Measurements from ENCODE around the gene F7.
"Not testable (repeated sequence)": the region's sequence is repeated elsewhere in the genome, so short reads cannot be mapped to it uniquely, and the experiment has no call there.

The F7 gene

DNA sequence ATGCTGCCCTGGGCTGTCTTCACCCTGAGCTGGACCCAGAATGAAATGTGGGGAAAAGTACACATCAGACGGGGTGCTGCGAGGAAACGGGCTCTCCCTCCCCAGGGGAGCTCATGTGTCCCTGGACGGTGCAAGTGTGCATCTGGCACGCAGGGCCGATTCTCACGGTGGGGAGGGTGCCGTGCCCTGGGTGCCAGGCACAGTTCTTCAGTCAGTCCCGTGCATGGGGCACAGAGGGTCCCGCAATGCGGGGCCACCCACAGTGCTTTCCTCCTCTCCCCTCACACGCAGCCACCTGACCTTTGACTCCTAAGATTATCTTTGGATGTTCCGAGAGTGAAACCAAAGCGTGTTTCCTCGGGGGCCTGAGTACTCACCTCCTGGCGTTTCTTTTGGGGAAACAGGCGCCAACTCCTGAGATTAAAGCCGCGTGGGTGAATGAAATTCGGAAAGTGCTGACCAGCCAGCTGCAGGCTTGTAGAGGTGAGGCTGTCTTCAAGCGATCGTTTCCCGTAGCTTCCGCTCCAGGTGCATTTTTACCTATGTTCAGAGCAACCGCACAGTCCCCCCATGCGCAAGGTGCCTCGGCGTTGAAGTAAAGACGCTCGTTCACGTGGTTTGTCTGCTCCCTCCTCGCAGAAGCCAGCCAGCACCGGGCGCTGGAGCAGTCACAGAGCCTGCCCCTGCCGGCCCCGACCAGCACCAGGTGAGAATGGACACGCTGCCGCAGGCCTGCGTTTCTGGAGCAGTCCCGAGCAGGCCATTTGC lies 17.5 kb upstream of the F7 start:
- DNase-seq, result no peak

DNA sequence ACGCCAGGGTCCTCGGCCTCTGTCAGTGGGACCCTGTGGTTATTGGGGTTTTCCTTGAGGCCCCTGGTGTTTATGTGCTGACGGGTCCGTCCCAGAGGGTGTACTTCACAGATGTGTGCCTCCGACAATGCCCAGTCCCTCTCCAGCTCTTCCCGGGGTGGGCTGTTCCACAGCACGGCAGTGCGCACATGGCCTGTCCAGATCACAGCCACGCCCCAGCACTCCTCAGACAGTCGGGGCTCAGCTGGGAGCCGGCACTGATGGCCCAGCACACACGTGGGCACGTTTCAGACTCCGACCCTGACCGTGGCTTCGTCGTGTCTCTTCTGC lies 16.9 kb upstream of the F7 start:
- no peak for DNase-seq

DNA sequence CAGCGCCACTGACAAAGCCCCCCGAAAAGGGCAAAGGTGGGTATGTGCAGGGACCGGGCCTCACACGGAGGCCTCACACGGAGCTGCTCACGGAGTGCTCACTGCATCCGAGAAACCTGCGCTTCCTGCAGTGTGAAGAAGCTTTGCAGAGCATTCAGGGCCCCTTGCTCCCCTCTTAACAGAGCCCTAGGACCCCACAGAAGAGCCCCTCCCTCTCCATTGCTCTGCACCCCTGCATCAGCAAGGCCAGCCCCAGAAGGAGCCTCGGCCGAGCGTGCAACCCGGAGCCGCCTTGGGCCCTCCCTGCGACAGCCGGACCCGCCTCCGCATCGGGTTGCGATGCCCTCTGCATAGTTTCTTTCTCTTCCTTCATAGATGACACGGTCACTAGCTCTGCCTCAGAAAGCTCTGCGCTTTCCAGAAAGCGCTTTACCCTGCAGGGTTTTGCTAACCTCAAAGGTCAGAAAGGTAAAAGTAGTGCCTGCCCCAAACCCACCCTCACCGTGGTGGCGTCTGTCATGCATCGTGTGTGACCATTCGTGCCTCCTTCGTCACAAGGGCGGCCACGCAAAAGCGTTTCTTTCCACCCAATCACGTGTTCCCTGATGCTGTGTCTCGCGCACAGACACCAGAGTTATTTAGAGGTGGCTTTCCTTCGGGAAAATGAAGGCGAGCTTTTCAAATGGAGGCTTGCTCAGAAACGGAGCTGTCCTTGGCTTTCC lies 15.7 kb upstream of the F7 start:
- no peak for DNase-seq

DNA sequence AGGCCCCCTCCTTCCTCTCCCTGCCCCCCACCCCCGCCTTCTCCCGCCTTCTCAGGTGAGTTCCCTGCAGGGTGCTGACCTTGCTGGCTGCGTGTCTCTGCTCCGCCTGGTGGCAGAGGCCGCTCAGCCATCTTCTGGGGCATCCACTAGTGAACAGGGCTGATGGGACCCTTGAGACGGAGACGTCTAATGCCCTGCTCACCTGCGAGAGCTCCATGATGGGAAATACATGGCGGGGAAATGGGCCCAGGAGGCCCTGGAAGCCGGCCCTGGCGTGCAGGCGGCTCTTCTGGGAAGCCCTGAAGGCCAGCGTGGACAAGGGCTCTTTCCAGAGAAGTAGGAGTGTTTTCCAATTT lies 15.2 kb upstream of the F7 start:
- no peak for DNase-seq

DNA sequence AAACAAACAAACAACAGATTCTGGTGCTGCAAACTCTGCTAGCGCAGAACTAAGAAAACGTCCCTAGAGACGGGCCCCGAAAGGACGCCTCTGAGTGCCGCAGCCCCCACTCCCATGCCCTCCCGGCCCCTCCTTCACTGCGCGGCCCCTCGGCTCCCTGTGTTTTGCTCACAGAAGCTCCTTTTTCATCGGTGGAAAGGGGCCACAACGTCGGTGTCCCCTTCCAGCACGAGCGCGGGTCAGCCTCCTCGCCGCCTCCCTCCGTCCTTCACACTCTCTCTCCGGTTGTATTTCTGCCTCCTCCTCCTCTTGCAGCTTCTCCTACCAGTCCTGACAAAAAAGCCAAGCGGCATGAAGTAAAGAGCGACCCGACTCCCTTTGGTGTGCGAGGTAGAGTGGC lies 14.8 kb upstream of the F7 start:
- DNase-seq, result no peak

DNA sequence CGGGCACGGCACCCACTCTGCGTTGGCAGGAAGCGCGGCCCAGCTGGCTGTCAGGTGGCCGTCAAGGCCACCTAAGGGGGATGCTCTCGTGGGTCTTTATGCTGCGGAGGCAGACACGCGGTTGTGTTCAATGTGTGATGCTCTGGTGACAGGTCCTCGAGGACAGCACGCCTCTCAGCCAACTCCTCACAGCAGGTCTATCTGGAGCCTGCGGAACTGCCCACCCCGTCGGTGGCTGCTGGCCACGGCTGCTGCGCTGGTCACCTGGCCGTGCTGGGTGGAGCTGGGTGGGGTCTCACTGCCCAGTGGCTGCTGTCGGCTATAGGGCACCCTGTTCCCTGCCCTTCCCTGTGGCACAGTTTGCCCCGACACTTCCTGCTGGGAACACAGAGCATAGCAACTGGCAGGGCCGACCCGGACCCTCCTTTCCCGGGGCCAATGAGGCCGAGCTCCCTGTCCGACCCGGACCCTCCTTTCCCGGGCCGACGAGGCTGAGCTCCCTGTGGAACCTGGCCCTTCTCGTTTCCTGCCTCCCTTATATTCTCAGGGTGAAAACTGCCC lies 14.3 kb upstream of the F7 start:
- DNase-seq, result no peak

DNA sequence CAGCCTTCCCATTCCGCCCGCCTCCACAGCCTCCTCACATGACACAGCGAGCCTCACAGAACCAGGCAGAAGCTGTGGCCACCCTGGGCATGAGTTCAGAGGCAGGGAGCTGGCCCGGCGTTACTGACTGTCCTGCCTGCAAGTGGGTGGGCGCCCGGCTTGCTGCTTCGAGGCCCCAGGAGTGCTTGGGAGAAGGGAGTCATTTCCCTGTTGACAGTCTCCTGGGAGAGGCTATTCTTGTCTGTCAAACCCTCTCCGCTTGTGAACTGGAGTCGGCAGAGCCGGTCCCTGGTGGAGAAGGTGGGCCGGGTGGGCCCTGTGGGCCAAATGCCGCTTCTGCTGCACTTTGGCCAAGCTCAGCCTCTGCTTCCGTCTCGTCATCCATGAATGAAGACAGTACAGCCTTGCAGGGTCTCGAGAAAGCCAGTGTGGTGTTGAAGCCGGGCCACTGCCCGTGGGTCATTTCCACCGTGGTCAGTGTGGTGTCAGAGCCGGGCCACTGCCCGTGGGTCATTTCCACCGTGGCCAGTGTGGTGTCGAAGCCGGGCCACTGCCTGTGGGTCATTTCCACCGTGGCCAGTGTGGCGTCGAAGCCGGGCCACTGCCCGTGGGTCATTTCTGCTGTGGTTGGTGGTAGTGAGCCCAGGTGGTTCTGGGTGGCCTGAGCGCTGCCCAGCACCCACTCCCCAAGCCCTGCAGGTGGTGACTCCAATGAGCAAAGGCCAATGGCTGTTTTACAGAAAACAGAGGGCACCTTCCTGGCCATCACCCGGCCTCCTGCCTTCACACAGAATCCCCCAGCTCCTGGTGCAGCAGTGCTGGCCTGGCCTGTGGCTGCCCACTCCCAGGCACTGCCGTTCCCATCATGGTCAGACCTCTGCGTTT lies 13.5 kb upstream of the F7 start:
- DNase-seq, result no peak

DNA sequence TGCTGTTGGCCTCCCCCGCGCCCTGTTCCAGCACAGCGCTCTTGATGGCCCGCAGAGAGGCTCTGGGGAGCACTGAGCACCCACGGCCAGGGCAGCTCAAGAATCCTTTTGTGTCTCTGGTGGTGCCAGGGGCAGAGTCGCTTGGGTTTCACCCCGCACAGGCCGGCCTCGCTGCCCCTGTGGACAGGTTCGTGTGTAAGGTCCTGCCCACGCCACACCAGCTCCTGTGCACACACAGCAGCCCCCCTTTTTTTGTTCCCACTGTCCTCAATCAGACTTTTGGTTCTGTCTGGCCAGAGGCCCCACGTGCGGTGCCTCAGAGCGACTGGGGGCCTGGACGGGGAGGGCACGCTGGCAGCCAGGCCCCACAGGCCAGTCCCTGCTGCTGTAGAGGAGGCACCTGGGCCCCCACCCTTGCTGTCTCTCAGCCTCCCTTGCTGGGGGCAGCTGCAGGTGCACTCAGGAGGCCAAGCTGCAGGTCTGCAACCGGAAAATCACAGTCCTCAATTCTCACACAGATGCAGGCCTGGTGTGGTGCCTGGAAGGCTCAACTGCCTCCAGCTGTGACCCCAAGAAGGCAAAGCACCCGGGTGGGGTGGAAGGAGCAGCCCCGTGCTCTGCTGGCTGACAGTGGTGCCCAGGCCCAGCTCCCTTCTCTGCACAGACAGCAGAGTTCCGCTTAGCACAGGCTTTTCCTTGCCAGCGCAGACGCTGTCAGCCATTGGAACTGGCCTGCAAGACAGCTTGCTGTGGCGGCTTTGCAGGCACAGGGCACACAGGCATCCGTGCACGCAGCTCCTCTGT lies 12.6 kb upstream of the F7 start:
- DNase-seq, result no peak

DNA sequence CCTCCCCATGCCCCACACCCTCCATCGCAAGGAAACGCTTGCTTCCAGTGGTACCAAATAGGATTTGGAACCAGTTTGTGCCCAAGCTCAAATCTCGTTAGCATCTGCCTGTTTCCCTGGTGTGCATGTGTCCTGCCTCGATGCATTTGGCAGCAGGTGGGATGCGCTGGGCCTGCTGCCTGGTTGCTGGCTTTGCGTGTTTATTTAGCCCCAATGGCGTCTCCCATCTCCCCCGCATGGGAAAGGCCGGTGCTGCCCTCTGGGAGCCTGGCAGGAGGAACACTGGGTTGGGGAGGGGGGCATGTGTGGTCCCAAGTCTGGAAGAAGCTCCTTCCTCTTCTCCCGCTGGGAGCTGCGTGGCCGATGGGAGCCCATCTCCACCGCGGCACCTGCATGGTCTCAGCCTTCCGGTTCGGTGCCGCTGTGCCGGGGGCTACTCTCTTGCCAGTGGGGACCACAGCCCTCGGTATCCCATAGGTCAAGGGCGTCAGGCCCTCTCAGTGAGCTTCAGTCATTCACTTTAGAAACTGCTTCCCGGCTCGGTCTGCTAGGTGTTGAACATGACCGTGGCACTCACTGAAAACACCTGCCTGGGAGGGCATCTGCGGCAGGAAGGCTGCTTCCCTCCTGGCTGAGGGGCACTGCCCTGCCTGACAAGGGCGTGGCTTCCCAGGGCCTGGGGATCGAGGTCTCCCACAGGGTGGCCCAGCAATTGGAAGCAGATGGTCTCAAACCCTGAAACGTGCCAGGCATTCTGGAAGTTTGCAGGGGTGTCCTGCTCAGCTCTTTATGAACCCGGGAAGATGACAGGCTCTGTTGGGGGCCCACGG lies 11.8 kb upstream of the F7 start:
- DNase-seq, result no peak

DNA sequence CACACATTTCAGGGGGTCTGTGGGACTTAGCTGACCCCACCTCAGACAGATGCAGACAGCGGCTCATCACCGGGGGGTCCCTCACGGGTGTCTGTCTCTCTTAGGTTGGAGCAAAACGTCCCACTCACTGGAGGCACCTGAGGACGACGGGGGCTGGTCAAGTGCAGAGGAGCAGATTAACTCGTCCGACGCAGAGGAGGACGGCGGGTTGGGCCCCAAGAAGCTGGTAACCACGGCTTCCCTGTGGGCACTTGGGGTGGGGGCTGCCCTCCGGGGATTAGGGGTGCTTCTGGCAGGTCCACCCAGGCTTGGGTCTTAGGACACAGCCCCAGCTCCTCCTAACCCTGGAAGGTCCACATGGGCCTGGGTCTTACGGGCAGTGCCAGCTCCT lies 11.2 kb upstream of the F7 start:
- DNase-seq, result no peak

DNA sequence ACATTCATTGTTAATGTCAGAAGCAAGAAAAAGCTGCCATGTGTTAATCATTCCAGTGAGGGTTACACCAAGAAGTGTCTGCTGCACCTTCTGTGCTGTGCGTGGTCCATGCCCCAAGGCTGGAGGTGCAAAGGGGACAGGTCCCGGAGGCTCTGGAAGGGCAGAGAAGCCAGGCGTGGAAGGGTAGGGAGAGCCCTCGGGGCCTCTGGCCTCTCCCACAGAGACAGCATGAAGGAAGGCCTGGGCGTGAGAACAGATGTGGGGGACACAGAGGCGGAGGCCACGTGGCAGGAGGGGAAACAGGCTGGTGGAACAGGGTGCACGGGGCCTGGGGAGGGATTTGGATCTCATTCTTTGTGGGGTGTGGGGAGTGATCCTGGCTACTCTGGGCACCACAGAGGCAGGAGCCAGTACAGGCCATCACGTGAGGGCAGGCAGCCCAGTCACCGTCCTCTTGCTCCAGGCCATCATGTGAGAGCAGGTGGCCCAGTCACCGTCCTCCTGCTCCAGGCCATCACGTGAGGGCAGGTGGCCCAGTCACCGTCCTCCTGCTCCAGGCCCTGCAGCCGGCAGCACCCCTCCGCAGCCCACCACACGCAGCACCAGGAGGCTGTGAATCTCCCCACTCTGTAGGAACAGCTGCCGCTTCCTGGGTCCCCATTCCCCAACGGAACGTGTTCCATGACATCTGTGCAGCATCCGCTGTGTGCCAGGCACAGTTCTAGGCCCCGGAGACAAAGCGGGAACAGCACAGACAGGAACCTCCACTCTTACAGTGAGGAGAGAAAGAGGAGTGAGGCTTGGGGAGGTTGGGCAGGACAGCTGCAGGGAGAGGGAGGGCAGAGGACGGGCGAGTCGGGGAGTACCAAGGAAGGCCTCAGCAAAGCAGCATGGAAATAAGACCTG lies 10.2 kb upstream of the F7 start:
- DNase-seq, result no peak

DNA sequence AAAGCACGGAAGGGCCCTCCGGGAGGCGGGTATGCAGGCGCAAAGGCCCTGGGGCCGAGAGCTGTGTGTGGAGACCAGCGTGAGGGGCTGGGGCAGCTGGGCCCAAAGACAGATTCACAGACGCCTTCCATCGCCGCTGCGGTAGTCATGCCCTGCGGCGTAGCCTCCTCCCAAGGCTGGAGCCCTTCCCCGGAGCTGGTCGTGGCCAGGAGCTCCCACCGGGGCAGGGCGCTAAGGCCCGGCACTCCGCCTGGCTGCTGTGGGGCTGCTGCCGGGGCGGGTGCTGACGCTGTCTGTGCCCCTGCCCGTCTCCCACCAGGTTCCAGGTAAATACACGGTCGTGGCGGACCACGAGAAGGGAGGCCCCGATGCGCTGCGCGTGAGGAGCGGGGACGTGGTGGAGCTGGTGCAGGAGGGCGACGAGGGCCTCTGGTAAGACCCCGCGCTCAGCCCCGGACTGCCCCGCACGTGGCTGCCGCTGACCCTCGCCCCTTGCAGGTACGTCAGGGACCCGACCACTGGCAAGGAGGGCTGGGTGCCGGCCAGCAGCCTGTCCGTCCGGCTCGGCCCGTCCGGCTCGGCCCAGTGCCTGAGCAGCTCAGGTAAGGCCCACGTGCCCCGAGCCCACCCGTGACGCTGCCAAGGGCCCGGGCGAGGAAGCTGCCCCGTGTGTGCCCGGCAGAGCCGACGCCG lies 9.4 kb upstream of the F7 start:
- no peak for DNase-seq

DNA sequence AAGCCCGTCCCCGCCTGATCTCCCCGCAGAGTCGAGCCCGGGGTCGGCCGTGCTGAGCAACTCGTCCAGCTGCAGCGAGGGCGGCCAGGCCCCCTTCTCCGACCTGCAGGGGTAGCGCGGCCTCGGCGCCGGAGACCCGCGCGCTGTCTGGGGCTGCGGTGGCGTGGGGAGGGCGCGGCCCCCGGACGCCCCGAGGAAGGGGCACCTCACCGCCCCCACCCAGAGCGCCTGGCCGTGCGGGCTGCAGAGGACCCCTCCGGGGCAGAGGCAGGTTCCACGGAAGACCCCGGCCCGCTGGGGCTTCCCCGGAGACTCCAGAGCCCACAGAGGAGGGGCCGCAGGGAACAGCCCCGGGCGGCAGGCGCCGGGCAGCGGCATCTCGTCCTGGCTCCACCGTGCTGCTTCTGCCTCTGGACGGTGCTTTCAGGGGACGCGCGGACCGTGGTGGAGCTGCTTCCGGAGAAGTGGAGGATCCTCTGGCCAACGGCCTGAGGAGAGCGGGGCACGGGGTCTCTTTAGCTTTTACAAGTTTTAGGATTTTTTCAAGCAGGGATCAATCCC lies 8.8 kb upstream of the F7 start:
- DNase-seq, result no peak

DNA sequence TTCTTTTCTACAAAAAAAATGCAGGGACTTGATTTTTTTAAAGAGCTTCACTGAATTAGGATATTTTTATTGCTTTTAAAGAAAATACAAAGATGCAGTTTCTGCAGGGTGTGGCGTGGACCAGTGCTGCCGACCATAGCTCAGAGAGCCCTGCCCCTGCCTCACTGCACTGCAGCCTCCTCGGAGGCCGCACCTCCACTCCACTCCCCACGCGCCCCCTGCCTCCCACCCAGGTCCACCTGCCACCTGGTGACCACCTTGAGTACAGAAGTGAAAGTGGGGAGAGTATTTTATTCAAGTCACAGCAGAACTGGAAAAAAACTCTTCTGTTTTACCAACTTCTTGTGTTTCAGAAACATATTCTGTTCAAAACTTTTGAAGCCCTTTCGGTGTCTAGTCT lies 7.9 kb upstream of the F7 start:
- no peak for DNase-seq

DNA sequence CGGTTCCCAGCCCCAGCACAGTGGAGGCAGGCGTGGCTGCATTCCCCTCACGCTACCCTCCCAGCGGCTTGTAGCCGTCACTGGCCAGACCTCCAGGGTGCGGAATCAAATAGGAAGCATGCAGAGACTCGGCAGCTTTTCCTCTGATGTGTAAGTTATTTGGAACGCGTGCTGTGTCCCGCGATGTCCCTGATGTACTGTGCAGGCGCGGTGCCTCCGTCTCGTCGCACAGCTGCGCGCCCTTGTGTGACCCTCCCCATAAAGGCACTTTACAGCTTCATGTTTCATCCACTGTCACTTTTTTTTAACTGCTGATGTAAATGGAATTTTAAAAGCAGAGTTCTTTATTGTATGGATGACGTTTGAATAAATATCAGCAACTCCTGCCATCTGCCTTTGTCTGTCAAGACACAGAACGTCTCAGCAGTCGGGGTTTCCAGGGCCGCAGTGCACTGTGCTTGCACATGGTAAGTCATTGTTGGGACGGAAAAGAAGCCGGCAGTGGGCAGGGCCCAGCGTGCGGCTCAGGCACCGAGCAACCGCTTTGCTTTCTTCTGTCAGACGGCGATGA lies 7.3 kb upstream of the F7 start:
- DNase-seq, result no peak

DNA sequence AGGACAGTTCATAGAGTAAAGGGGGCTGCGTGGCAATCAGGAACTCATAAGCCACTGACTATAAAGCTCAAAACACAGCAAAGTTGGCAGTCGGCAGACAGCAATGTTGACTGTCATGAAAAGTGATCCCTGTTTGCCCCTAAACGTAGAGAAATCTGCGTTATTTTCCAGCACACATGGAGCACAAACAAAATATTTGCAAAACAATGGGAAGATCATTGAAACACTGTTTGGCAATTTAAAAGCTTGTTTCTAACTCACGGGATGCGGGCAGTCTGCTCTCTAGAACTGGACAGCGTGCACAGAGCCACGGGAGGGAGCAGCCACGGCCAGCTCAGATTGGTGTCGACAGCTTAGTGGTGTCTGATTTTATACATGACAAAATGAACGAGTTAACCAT lies 6.4 kb upstream of the F7 start:
- DNase-seq, result no peak

DNA sequence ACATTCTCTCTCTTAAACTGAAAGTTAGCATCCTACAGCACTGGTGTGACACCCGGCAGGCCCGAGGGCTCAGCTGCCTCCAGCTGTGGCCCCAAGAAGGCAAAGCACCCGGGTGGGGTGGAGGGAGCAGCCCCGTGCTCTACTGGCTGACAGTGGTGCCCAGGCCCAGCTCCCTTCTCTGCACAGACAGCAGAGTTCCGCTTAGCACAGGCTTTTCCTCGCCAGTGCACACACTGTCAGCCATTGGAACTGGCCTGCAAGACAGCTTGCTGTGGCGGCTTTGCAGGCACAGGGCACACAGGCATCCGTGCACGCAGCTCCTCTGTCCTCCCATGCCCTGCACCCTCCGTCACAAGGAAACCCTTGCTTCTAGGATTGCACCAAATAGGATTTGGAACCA lies 3.3 kb upstream of the F7 start:
- DNase-seq, result not testable (repeated sequence)

DNA sequence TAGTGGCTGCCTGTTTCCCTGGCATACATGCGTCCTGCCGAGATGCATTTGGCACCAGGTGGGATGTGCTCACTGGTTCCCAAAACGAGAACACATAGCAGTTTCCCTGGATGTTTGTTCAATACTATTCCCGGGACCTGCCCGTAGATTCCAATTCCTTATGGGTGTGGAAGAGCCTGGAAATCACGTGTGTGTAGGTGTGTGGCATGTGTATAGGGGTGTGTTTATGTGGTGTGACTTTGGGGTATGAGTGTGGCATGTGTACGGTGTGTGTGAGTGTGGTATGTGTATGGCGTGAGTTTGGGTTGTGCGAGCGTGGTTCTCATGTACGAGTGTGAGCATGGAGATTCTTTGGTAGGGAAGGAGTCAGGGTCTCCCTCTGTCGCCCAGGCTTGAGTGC lies 2.9 kb upstream of the F7 start:
- no peak for DNase-seq

DNA sequence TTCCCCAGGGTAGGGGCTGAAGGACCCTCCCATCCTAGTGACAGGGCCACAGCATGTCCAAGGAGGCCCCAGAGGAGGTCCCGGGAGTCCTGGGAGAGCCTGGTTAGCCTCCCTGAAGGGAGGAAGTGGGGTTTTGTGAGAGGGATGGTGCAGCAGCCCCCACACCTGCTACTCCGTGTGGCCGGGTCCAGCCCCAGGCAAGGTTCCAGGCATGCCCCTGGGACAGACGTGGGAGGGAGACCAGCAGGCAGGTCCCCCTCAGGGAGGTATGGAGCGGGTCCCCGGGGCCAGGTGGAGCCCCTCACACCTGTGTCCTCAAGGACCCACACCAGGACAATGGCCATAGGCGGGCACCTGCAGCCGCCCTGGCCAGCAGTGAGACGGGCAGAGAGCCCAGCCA lies 1.9 kb upstream of the F7 start:
- no peak for DNase-seq

Data from T-helper 9 cell (primary cell).